ENCODE results near the gene SPTBN5.

DNA sequence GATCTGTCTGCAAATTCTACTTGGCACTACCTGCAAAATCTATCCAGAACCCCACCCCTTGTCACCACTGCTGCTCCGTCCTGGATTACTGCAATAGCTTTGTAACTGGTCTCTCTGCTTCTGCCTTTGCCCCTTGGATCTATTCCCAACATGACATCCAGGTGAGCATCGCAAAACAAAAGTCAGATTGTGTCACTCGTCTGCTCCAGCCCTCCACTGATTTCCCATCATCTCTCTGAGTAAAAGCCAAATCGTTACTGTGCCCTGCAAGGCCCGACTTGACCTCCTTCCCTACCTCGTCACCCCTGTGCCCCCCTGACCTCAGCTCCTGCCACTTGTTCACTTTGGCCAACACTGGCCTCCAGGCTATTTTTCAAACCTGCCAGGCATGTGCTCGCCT, 9.4 kb downstream of the SPTBN5 start:
- TF ChIP-seq, protein P1, sequence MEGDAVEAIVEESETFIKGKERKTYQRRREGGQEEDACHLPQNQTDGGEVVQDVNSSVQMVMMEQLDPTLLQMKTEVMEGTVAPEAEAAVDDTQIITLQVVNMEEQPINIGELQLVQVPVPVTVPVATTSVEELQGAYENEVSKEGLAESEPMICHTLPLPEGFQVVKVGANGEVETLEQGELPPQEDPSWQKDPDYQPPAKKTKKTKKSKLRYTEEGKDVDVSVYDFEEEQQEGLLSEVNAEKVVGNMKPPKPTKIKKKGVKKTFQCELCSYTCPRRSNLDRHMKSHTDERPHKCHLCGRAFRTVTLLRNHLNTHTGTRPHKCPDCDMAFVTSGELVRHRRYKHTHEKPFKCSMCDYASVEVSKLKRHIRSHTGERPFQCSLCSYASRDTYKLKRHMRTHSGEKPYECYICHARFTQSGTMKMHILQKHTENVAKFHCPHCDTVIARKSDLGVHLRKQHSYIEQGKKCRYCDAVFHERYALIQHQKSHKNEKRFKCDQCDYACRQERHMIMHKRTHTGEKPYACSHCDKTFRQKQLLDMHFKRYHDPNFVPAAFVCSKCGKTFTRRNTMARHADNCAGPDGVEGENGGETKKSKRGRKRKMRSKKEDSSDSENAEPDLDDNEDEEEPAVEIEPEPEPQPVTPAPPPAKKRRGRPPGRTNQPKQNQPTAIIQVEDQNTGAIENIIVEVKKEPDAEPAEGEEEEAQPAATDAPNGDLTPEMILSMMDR (conservative IDR thresholded peaks at IDR 0.05; ENCODE audit: low read depth, low read length) = no peak
- TF ChIP-seq EZH2 (IDR thresholded peaks at IDR 0.05; ENCODE audit: borderline replicate concordance, low read depth, low read length, poor library complexity, severe bottlenecking) = no peak

Measured in A673 (cell line).